EL (cell line): Measurements from ENCODE around the gene KDM5B.

Experiments
- DNase-seq: peaks from one replicate; pipeline ENCODE4 v3.0.0-alpha.2; 2016

Gene KDM5B

DNA sequence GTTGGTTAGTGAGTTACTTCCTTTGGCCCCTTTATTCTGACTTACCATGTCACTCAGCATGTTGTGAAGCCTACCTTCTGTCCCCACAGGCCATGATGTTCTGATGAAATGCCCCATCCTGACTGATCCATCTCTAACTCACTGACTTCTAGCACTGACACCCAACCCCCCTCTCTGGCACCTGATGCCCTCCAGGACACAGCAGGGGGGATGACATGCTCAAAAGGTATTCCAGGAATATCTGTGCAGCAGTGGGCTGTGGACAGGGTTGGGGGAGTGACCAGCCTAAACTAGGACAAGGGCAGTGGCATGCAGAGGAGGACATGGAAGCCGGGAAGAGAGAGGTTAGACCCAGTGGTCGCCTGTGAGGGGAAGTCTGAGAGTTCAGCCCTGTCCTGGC is 123.5 kb downstream of the KDM5B start:
- no peak for DNase-seq

- no peak for DNase-seq
Observed at GRCh38 chr1:202683029-202683428, 125.2 kb downstream of the KDM5B start.

- no peak for DNase-seq
Observed at GRCh38 chr1:202682477-202682876, 125.7 kb downstream of the KDM5B start.

DNA sequence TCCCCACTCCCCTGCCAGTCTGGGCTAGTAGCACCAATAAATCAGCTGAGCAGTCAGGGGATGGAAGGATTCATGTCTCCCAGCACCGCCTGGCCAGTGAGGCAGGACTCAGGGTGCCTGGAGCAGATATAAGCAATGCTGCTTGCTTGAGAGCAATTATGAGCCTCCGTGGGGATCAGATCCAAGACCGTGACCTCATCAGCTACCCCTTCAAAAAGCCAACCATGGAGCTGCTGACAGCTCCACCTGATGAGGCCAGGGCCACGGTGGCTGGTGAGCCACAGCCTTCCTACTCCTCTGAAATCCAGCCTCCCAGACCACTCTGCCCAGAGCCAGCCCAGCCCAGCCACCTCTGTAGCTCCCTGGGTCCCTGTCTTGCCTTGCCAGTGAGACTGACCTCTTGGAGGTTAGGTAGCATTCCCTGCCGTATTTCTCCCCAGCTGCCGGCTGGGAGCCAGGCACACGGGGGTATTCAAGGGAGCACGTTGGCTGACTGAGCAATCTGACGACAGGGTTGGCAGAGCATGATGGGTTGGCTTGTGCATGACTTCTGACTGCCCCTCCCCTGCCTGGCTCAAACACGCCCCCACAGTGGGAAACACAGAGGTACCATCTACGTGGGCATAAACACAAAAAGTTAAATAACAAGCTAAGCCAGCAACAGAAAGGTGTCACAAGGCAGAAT is 126.3 kb downstream of the KDM5B start:
- DNase-seq, result no peak

DNA sequence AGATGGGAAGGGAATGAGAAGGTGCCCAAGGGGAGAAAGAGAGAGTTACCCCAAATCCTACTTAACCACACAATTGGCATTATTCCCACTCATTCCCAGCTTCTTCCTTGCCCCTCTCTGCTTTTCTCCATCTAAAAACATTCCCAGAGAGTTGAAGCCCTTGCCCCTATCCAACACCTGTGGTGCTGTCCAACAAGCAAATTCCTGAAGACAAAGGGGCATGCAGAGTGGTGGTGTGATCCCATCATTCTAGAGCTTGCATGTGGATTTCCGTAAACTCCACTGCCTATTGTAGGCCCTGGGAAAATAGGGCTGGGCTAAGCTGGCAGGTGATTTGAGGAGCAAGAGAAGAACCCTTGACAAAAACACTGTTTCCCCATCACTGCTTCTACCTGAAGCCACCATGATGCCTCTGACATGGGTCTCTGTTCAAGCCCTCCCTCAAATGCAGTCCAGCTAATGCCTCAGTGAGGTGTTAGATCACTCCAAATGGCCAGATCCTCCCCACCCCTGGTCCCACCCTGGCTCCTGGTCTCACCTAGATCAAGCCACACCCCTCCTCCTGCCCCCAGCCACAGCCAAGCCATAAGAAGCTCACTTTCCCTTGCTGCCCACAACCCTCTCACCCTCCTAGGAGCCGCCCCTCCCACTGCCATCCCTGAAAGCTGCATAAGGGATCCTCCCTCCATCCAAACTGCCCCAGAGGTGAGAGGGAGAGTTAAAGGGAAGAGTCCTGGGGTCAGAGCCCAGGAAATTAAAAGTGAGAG is 127.5 kb downstream of the KDM5B start:
- DNase-seq, result no peak

DNA sequence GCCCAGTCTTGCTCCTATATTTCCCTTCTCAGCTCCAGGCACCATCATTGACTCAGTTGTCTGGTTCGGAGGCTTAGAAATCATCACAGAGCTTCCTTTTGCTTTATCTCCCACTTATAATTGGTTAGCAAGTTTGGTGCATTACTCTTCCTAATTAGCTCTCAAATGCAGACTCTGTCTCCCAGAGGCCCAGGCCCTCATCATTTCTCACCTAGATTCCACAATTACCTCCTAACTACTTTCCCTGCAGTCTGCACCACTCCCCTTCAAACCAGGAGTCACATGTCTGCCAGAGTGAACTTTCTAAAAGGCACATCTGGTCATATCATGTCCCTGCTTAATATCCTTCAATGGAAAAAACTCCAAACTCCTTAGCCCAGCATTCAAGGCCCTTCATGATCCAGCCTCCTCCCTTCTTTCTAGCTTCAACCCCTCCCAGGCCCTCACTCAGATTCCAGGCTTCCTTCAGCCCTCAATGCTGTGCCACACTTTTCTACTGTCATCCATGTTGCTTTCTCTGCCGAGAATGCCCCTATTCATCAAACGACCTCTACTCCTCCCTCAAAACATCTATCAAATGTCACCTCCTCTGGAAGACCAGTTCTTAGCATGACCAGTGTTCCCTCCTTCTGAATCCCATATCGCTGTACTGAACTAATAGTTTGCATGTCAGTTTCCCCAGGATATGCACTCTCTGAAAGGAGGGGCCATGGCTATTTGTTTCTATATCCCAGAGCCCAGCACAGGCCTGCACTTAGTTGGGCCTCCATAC is 128.6 kb downstream of the KDM5B start:
- no peak for DNase-seq

DNA sequence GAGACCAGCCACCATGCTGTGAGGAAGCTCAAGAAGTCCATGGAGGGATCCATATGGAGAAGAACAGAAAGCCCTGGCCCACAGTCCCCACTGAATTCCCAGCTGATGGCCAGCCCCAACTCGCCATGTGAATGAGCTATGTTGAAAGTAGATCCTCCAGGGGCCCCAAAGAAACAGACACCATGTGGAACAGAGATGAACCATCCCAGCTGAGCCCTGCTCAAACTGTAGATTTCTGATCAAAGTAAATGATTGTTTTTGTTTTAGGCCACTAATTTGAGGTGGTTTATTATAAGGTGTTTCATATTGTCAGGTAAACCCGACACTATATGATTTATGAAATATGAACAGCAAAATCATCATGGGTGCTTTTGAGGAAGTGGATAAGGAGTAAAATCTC is 130.8 kb downstream of the KDM5B start:
- DNase-seq, result no peak
